GM18867 (cell line): ENCODE measurements around the gene PRR27.
"Not testable (repeated sequence)": the region's sequence is repeated elsewhere in the genome, so short reads cannot be mapped to it uniquely, and the experiment has no call there.

Source experiments
- ATAC-seq: cut with Tn5 transposase; IDR thresholded peaks from one replicate; pipeline ENCODE4 v1.9.1; 2021; ENCODE audit warnings: mild to moderate bottlenecking, moderate library complexity; ENCODE audit not compliant: unreplicated experiment

PRR27 gene

DNA sequence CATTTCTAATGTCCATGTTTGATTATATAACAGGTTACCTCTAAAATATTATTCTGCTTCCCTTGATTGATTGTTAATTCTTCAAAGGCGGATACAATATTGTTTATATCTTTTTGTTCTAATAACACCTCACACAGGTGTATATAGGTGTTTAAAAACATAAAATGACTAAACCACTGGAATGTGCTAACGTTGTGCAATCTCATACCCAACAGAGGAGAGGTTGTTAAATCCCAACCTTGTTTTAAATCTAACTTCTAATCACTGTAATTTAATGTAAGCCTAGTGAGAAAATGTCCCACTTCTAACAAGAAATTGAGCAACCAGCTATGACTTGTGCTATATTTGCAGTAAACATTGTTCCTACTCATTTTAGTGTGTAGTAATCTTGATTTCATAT lies 42.8 kb downstream of the PRR27 start:
- no peak for ATAC-seq

DNA sequence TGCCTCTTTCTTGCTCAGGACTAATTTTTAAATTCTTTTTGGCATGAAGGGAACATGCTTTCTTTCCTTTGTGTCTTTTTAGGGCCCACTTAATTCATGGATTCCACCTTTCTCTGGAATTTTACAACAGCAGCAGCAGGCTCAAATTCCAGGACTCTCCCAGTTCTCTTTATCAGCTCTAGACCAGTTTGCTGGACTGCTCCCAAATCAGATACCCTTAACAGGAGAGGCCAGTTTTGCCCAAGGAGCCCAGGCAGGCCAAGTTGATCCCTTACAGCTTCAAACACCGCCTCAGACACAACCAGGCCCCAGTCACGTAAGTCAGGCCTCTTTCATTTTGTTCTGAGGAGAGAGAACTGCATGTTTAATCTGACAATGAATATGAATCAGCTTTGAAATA lies 43.8 kb downstream of the PRR27 start:
- no peak for ATAC-seq

DNA sequence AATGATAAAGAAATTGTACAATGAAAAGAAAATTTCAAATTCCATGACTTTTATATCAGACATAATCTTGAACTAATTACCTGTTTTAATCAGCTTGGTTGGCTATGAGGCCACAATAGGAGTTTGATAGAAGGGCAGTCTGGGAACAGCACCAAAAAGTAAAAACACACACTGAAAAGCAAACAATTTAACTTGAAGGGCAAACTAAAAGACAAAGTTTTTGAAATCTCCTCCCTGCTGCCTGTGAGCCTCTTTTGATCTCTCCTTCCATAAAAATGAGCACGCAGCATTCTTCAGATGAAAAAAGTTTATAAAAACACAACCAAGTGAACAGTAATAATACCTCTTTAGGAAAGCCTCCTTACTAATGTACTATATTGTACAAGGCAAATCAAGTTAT lies 49.6 kb downstream of the PRR27 start:
- no peak for ATAC-seq

DNA sequence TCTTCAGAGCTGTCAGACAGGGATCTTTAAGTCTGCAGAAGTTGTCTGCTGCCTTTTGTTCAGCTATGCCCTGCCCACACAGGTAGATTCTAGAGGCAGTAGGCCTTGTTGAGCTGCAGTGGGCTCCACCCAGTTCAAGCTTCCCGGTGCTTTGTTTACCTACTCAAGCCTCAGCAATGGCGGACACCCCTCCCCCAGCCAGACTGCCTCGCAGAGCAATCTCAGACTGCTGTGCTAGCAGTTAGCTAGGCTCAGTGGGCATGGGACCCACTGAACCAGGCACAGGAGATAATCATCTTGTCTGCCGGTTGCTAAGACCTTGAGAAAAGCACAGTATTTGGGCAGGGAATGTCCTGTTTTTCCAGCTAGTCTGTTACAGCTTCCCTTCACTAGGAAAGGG lies 58.7 kb downstream of the PRR27 start:
- ATAC-seq, result not testable (repeated sequence)
